CD4-positive, alpha-beta T cell treated with Interleukin-21 for 1 hour (primary cell): Measurements from ENCODE around the gene OTOGL.
"Not testable (repeated sequence)": the region's sequence is repeated elsewhere in the genome, so short reads cannot be mapped to it uniquely, and the experiment has no call there.

ENCODE experiments used
- DNase-seq: peaks from one replicate; pipeline ENCODE4 v3.0.0-alpha.2; 2020

The OTOGL gene

GRCh38 chr12:80293759-80294158, 194.4 kb downstream of the OTOGL start:
- no peak for DNase-seq

GRCh38 chr12:80299219-80299618, 199.9 kb downstream of the OTOGL start:
- no peak for DNase-seq

- DNase-seq, result no peak
Observed at GRCh38 chr12:80299976-80300375, 200.6 kb downstream of the OTOGL start.

DNA sequence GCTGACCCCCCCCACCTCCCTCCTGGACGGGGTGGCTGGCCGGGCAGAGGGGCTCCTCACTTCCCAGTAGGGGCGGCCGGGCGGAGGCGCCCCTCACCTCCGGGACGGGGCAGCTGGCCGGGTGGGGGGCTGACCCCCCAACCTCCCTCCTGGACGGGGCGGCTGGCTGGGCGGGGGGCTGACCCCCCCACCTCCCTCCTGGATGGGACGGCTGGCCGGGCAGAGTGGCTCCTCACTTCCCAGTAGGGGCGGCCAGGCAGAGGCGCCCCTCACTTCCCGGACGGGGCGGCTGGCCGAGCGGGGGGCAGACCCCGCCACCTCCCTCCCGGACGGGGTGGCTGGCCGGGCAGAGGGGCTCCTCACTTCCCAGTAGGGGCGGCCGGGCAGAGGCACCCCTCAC, 208.1 kb downstream of the OTOGL start:
- not testable (repeated sequence) for DNase-seq

DNA sequence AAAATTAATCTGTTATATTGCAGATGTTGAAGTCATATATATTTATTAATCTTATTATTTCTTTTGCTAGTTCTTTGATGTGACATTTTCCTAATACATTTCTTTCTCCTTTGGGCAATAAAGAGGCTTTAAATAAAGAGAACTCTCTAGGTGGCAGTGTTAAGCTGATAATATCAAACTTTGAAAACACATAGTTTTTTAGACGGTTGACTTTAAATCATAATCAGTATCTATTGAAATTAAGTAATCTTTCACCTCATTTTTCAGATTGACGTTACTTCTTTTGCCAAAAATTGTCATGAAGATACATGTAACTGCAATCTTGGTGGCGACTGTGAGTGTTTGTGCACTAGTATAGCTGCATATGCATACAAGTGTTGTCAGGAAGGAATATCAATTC, 213.9 kb downstream of the OTOGL start:
- DNase-seq, result no peak

DNA sequence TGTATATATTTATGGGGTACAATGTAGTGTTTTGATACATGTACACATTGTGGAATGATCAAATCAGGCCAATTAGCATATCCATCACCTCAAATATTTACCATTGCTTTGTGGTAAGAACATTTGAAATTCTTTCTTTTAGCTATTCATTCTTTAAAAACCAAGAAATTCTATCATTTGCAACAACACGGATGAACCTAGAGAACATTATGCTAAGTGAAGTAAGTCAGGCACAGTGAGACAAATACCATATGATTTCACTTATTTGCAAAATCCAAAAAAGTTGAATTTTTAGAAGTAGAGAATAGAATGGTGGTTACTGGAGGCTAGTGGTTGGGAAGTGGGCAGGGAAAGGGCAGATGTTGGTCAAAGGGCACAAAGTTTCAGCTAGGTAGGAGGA, 215.4 kb downstream of the OTOGL start:
- DNase-seq, result no peak

GRCh38 chr12:80316222-80316621, 216.9 kb downstream of the OTOGL start:
- no peak for DNase-seq

- no peak for DNase-seq
Observed at GRCh38 chr12:80317307-80317706, 218.0 kb downstream of the OTOGL start.

- DNase-seq, result no peak
Observed at GRCh38 chr12:80317899-80318298, 218.6 kb downstream of the OTOGL start.

DNA sequence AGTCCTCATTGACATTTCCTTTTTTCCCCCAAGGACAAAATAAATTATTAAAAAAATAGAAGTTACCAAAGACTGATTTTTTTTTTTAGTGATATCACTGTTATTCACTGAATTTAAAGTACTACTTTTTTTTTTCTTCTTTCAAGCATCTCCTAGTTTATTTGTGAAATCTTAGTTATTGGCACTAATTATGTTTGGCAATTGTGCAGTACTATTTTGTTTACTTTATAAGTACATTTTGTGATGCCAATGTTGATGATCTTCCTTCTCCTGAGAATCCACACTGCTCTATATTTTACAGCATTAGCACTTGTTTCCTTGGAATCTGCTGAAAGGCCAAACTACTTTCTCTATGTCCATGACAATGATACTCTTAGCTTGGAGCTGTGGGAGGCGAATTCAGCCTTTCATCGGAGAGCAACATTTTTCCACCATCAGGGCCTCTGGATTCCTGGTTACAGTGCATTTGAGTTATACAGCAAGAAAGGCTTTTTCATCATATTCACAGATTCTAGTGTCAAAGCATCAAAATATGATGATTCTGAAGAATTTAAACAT, 220.9 kb downstream of the OTOGL start:
- DNase-seq, result no peak

- no peak for DNase-seq
Observed at GRCh38 chr12:80321653-80322052, 222.3 kb downstream of the OTOGL start.

DNA sequence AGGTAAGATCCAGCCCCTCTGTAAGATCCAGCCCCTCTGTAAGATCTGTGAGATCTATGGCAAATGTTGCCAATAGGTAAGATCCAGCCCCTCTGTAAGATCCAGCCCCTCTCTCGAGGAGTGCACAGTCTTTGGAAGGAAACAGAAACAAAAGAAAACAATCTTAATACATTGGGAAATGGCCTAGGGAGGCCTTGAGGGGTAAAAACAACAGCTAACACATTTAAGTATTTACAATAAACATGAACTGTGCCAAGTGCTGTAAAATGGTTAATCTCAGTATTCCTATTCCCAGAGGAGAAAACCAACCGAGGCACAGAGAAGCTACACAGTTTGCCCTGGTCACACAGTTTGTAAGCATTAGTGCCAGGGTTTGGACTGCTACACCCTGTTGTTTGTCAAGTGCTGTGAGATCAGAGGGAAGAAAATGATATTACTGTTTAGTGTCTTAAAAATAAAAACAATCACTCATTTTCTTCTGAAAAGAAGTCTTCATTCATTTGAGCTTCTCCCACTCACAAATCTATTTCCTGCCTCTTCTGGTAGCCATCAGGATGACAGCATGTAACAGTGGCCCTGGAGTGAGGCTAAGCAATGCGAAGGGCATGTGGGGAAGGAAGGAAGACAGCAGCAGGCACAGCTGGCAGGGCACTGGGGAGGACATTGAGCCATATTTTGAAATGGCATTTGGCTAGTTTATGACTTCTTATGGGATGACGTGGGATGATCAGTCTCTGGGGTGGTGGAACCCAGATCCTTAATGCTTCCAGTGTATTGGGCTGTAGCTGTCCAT, 226.0 kb downstream of the OTOGL start:
- no peak for DNase-seq

DNA sequence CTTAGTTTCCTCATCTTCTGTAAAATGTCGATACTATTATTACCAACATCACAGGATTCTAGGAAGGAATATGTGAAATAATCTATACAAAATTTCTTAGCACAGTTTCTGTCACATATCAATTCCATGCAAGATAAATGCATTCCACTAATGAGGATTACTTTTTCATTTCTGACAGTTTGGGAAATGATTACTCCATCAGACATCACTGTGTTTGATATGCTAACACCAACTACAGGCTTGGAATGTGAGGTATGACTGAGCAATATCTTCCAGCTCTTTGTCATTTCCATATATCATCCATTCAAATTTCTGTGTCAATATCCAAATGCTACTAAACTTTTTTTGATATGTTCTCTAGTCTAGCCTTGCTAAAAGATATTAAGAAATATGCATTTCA, 233.5 kb downstream of the OTOGL start:
- DNase-seq, result no peak

DNA sequence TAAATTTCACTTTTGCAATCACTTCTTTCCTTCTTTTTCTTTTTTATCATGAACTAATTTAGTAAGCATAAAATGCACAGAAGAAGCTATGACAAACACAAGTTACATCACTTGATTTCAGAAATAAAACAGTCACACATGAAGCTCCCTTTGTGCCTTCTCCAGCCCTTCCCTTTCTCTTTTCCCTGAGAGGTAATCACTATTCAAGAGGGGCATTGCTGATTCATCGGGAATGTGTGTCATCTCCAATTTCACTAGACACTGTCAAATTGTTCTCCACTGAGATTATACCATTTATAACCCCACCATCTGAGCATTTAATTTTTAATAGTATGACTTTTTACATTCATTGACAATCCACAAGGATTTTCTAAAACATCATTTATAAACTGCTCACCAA, 253.1 kb downstream of the OTOGL start:
- DNase-seq, result no peak

DNA sequence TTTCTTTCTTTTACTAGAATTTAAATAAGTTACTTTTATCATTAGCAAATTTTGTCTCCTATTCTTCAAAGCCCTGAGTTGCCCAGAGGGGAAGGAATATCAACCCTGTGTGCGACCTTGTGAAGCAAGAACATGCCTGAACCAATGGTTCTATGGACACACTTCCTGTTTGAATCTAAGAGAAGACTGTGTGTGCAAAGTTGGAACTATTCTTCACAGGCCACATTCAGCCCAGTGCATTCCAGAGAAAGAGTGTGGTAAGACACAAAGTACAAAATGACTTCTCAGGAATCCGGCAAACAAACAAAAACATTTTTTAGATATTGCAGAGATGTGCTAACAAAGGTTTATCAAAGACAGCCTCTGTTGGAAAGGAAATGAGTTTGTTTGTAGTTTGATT, 253.9 kb downstream of the OTOGL start:
- DNase-seq, result no peak

DNA sequence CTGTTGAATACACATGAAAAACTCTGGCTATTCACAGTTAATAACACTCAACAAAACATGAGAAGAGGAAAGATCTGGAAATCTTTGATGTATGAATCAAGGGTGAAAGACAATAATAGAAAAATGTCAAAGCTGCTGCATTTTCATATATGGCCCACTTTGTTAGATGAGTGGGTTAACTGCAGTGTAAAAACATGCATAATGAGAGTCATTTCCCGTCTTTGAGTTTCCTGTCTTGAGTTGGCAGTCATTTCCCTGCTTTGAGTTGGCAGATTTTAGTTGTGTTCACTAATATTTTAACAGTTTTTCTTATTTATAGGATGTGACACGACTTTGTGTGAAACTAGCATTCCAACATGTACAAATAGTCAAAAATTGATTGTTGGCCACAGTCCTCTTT, 256.8 kb downstream of the OTOGL start:
- no peak for DNase-seq

GRCh38 chr12:80359703-80360102, 260.4 kb downstream of the OTOGL start:
- DNase-seq, result no peak

GRCh38 chr12:80364056-80364455, 264.7 kb downstream of the OTOGL start:
- DNase-seq, result no peak

DNA sequence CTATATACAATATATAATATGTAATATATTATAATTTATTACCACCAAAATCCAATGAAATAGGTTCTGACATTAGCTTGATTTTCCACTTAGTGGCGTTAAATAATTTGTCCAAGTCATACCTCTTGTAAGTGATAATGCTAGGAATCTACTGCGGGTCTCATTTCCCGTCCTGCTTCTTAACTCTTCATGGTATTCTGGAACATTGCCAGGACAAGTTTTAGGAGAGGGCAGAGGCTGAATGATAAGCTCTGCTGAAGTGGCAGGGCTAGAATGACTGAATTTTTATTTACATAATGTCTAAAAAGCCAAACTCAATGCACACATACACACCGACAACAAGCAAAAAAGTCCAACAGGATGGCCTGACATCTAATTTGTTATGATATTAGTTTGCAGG, 274.3 kb downstream of the OTOGL start:
- no peak for DNase-seq

DNA sequence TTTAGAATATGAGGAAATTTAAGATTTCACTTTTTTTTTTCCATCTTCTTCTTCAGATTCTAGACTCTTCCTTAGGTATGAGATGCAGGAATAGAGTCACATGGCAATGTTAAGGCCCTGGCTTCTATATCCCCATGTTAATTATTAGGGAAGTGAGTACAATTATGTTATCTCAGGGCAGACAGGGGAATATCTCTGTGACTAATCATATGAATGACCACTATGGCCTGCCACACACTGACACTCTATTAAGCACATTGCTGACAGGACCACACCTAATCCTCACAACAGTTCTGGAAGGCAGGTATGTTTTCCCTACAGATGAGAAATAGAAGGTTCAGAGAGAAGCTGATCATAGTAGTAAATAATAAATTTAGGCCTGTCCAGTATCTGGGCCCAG, 275.3 kb downstream of the OTOGL start:
- no peak for DNase-seq

DNA sequence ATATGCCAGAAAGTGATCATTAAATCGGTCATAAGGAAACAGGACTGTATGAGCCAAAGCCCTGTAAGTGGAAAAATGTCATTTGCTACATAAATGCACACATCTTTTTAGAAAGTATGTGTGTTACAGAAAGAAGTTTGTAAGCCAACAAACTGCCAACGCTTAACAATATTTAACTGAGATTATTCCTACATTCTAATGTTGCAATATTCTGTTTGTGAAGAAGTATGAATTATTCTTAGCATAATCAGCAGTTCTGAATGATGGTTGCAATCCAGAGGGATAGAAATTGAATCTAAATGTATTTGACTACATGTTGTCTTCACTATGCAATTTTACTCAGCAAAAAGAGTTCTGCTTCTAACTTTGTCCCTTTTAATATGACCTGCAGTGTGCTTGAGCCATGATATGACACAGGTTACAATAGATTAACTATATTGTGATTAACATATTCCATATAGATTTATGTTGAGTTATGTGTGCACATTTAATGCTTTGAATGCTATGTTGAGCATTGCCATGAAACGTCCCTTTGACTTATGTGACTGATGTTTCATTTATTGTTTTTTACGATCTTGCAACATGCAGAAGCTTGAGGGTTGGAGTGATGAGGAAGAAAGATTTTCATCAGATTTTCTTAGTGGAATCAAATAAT, 277.9 kb downstream of the OTOGL start:
- DNase-seq, result no peak

GRCh38 chr12:80381121-80381520, 281.8 kb downstream of the OTOGL start:
- no peak for DNase-seq

- DNase-seq, result no peak
Observed at GRCh38 chr12:80382254-80382653, 282.9 kb downstream of the OTOGL start.

DNA sequence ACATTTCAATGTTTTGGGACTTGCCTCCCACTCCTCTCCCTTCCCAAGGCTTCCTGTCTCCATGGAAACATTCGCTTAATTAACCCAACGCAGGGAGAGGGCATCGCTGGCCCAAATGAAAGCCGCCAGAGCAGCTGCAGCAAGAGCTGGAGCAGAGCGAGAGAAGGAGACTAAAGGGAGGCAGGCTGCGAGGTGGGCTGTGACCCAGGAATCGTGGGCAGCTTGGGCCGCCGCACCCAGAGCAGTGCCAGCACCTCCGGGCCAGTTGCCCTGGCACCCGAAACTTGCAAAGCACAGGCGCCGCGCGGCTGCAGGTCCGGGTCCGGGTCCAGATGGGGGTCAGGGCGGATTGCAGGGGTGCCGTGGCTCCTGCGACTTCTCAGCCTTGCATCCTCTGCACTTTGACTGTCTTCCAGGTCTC, 301.2 kb downstream of the OTOGL start:
- no peak for DNase-seq
